Sigmoid colon (tissue), 3 donors: ENCODE results near the gene SMOC2.

ENCODE experiments used
- CTCF ChIP-seq, 4 experiments: fragments of 450-650 bp in 3 of 4; fragments of 200-600 bp in 1 of 4; IDR thresholded peaks; one replicate each; pipeline ENCODE4 v1.5.1; 2016 to 2019; ENCODE audit warnings: antibody characterized with exemption in 4 of 4, mild to moderate bottlenecking in 3 of 4, moderate library complexity in 2 of 4
- POLR2A ChIP-seq, 2 donors: fragments of 450-650 bp; IDR thresholded peaks; one replicate each; pipeline ENCODE4 v1.6.1; 2016; ENCODE audit warnings: antibody characterized with exemption in 2 of 2, mild to moderate bottlenecking in 2 of 2, moderate library complexity in 2 of 2

DNA sequence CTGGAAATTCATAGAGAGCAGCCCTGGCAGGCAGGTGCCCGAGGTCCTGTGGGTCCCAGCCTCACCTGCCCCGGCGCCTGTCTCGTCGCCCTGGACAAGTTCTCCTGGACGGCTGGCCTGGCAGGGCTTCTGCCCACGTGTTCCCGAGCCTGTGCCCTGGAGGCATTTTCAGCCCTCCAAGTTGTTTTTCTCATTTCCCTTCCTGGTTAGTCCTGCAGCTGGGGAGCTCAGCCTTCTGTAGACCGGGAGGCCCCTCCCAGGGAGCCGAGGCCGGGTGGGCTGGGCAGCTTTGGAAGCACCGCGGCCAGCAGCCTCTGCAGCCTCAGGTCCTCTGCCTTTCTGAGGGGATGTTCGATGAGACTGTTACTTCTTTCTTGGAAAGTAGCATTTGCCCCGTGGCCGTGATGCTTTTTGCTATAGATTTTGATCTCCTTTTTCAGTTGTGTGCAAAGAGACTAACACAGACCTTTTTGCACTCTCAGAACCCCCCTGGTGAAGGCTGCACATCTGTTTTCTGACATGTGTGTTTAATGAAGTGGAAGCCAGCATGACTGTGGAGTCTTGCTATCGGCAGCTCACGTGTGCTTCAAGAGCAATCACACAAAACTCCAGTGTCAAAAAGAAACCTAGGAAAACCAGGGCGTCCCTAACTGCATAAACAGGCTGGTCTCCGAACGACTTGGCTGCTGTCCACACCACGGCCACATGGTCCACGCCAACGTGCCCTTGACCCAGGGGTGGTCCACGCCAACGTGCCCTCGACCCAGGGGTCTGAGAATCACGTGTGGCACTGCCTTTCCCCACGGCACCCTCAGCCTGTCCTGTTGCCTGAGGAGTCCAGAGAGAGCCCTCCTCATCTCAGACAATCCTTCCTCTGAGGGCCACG, 207.5 kb downstream of the SMOC2 start:
- TF ChIP-seq CTCF (IDR thresholded peaks at IDR 0.05) (no peak), POLR2A (IDR thresholded peaks at IDR 0.05) (no peak)
